HCT116 (cell line): ENCODE results near the gene STEAP1. TPM values are rescaled to one million over a fixed set of nuclear protein-coding genes. Genes with fewer than 3 reads are reported as not detected.

Experiments used
- ATAC-seq: fragments of 200-7000 bp; cut with Tn5 transposase; 2 replicates; pipeline ENCODE4 v1.9.1; 2020; ENCODE audit warnings: mild to moderate bottlenecking, moderate library complexity
- BruUV-seq: library from RNA; stranded (reverse); fragments of 400-500 nt; replicated peaks from 2 replicates; lab custom pipeline; 2021; lab: Mats Ljungman, UMichigan
- CTCF ChIA-PET: fragments of 300-600 bp; sonication (Branson Sonifier 250); formaldehyde crosslinking; loops from one replicate; lab custom pipeline; 2021; ENCODE audit warnings: antibody characterized with exemption; lab: Charles Lee
- POLR2A ChIA-PET: fragments of 300-600, 350-600 bp; sonication (Branson Sonifier 250); formaldehyde crosslinking; loops from one replicate; lab custom pipeline; 2021; ENCODE audit warnings: antibody characterized with exemption; lab: Charles Lee
- RAD21 ChIA-PET, 2 experiments: fragments of 300-600 bp; sonication (Branson Sonifier 250); formaldehyde crosslinking; loops; one replicate each; lab custom pipeline; 2023; ENCODE audit warnings: low total read pairs in 2 of 2; ENCODE audit not compliant: uncharacterized antibody in 2 of 2, unreplicated experiment in 2 of 2, low non-redundant PET in 1 of 2; lab: Charles Lee
- DNase-seq: peaks from one replicate; pipeline ENCODE4 v3.0.0-alpha.2; 2010; ENCODE audit warnings: low read depth, low spot score
- H2AFZ ChIP-seq: fragments of 200-600 bp; shearing (Covaris generic), sonication (generic); 2 replicates; pipeline ENCODE4 v1.6.1; 2017; ENCODE audit warnings: low read depth, mixed run types, mixed read lengths, antibody characterized with exemption, low read length; ENCODE audit not compliant: poor library complexity, severe bottlenecking
- H3K27ac ChIP-seq: 2 replicates; pipeline ENCODE4 v1.5.1; 2012; ENCODE audit warnings: low read depth, low read length
- H3K27me3 ChIP-seq: fragments of 200-600 bp; sonication (generic); 2 replicates; pipeline ENCODE4 v1.6.1; 2016; ENCODE audit warnings: mixed run types, low read length, mixed read lengths; ENCODE audit not compliant: insufficient read depth
- H3K36me3 ChIP-seq, 2 experiments: fragments of 200-500 bp in 1 of 2; fragments of 200-600 bp in 1 of 2; sonication (Bioruptor generic) in 1 of 2; sonication (generic) in 1 of 2; 2 replicates each; pipeline versions ENCODE4 v1.5.1 to v1.6.1; 2014 to 2016; ENCODE audit warnings: low read length in 2 of 2, inconsistent platforms in 1 of 2, mixed read lengths in 1 of 2, mixed run types in 1 of 2; ENCODE audit not compliant: insufficient read depth in 2 of 2, control insufficient read depth in 1 of 2
- H3K4me1 ChIP-seq, 2 experiments: fragments of 200-600 bp in 1 of 2; sonication (generic) in 1 of 2; 2 replicates each; pipeline versions ENCODE4 v1.5.1 to v1.6.1; 2012 to 2017; ENCODE audit warnings: low read length in 2 of 2, inconsistent platforms in 1 of 2, mild to moderate bottlenecking in 1 of 2, mixed read lengths in 1 of 2, mixed run types in 1 of 2, moderate library complexity in 1 of 2; ENCODE audit not compliant: insufficient read depth in 2 of 2, control insufficient read depth in 1 of 2
- H3K4me2 ChIP-seq: fragments of 200-600 bp; sonication (generic); 2 replicates; pipeline ENCODE4 v1.6.1; 2017; ENCODE audit warnings: mixed run types, low read length, mixed read lengths
- H3K4me3 ChIP-seq, 2 experiments: fragments of 200-600 bp in 1 of 2; sonication (generic) in 1 of 2; replicated peaks in 1 of 2; 2 replicates each; pipeline ENCODE4 v1.5.1; 2011 to 2016; ENCODE audit warnings: low read length in 2 of 2, control low read depth in 1 of 2, low read depth in 1 of 2, mild to moderate bottlenecking in 1 of 2, mixed read lengths in 1 of 2, mixed run types in 1 of 2
- H3K79me2 ChIP-seq: fragments of 200-600 bp; sonication (generic); 2 replicates; pipeline ENCODE4 v1.6.1; 2017; ENCODE audit warnings: mild to moderate bottlenecking, mixed run types, low read length, moderate library complexity, mixed read lengths; ENCODE audit not compliant: insufficient read depth
- H3K9ac ChIP-seq: fragments of 200-600 bp; sonication (generic); 2 replicates; pipeline ENCODE4 v1.6.1; 2016; ENCODE audit warnings: low read length, mixed read lengths
- H3K9me2 ChIP-seq: fragments of 200-600 bp; sonication (generic), shearing (Covaris generic); 2 replicates; pipeline ENCODE4 v1.6.1; 2017; ENCODE audit warnings: mixed run types, mild to moderate bottlenecking, moderate library complexity; ENCODE audit not compliant: insufficient read depth
- H3K9me3 ChIP-seq, 2 experiments: fragments of 200-500 bp in 1 of 2; fragments of 200-600 bp in 1 of 2; sonication (Bioruptor generic) in 1 of 2; sonication (generic) in 1 of 2; 2 replicates each; pipeline ENCODE4 v1.6.1; 2014 to 2017; ENCODE audit warnings: low read length in 2 of 2, mixed read lengths in 2 of 2, inconsistent platforms in 1 of 2, low read depth in 1 of 2, mild to moderate bottlenecking in 1 of 2, mixed run types in 1 of 2, moderate library complexity in 1 of 2; ENCODE audit not compliant: control insufficient read depth in 1 of 2, insufficient read depth in 1 of 2
- H4K20me1 ChIP-seq: fragments of 200-600 bp; sonication (generic), shearing (Covaris generic); 2 replicates; pipeline ENCODE4 v1.6.1; 2017; ENCODE audit warnings: mixed run types, mild to moderate bottlenecking, moderate library complexity; ENCODE audit not compliant: insufficient read depth
- CBX3 ChIP-seq: IDR thresholded peaks from 2 replicates; pipeline ENCODE4 v1.6.1; 2012; ENCODE audit warnings: low read depth
- EGR1 ChIP-seq: IDR thresholded peaks from 2 replicates; pipeline ENCODE4 v1.6.1; 2012; ENCODE audit warnings: low read depth
- EZH2phosphoT487 ChIP-seq: fragments of 200-600 bp; IDR thresholded peaks from 2 replicates; pipeline ENCODE4 v1.6.1; 2018; ENCODE audit warnings: antibody characterized with exemption, borderline replicate concordance
- FOSL1 ChIP-seq: IDR thresholded peaks from 2 replicates; pipeline ENCODE4 v1.6.1; 2012; ENCODE audit warnings: low read depth
- JUND ChIP-seq: IDR thresholded peaks from 2 replicates; pipeline ENCODE4 v1.6.1; 2012
- REST ChIP-seq: IDR thresholded peaks from 2 replicates; pipeline ENCODE4 v1.6.1; 2012; ENCODE audit warnings: low read depth
- SP1 ChIP-seq: IDR thresholded peaks from 2 replicates; pipeline ENCODE4 v1.6.1; 2012; ENCODE audit warnings: low read depth
- TCF7L2 ChIP-seq: IDR thresholded peaks from 2 replicates; pipeline ENCODE4 v1.7.0; 2011; ENCODE audit warnings: borderline replicate concordance, inconsistent platforms; ENCODE audit not compliant: insufficient read depth, insufficient read length; ENCODE audit errors: extremely low read depth
- ZFX ChIP-seq: fragments of 450-650 bp; IDR thresholded peaks from 2 replicates; pipeline ENCODE4 v1.6.1; 2017
- intact Hi-C: fragments of 100-400 bp; cut with micrococcal nuclease; formaldehyde crosslinking; loops from 2 replicates; pipeline ENCODE4 v1.10.0; 2022
- total RNA-seq: library from RNA; stranded (reverse); gene quantifications from one replicate; pipeline ENCODE4 v1.2.1, GENCODE V29; 2021; ENCODE audit not compliant: unreplicated experiment
- TF ChIP-seq, protein P1 (sequence below): IDR thresholded peaks from 2 replicates; pipeline ENCODE4 v1.6.1; 2012
- TF ChIP-seq, protein P2 (sequence below): IDR thresholded peaks from 2 replicates; pipeline ENCODE4 v1.6.1; 2011; ENCODE audit warnings: mild to moderate bottlenecking, low read length, moderate library complexity; ENCODE audit not compliant: insufficient replicate concordance; ENCODE audit errors: extremely low read depth
- TF ChIP-seq, protein P3 (sequence below): IDR thresholded peaks from 2 replicates; pipeline ENCODE4 v1.6.1; 2012

The STEAP1 gene
- total RNA-seq, 1 experiment from 2014 or later: 18.8 TPM

DNA sequence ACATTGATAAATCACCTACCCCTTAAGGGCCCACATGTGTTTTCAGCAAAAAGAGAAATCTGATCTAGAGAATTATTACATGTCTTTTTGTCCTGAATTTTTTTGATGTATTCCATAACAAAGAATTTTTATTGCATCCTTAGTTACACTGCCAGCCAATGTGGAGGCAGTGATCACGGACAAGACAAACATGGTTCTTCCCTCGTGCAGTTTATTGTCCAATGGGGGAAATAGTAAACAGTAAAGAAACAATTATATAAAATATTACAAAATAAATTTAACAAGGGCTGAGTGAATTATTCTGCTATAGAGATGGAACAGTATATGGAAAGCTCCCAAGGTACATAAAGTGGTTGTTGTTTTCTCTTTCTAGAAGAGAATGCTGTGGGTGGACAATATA, 59.3 kb downstream of the STEAP1 start:
- Histone ChIP-seq H3K79me2 (peaks cover 8% of the 10 kb centered on the region; the same call in 1 of the 2 replicates), H3K4me1 (peaks cover 9 to 22% of the 10 kb centered on the region in 2 experiments), H3K27ac (no peak overlapping the region), H3K4me3 (no peak overlapping the region), H2AFZ (no peak overlapping the region), H3K9ac (no peak overlapping the region), H3K9me3 (no peaks in the 10 kb centered on the region), H3K9me2 (no peaks in the 10 kb centered on the region), H3K4me2 (peak overlapping the region; percentile 97; the same call in 1 of the 2 replicates), H4K20me1 (no peaks in the 10 kb centered on the region), H3K27me3 (no peaks in the 10 kb centered on the region), H3K36me3 (no peaks in the 10 kb centered on the region)
- TF ChIP-seq, protein P1, sequence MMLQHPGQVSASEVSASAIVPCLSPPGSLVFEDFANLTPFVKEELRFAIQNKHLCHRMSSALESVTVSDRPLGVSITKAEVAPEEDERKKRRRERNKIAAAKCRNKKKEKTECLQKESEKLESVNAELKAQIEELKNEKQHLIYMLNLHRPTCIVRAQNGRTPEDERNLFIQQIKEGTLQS: no peak
- no peak for TF ChIP-seq EGR1
- no peak for TF ChIP-seq SP1
- no peak for TF ChIP-seq JUND
- no peak for TF ChIP-seq CBX3
- no peak for TF ChIP-seq EZH2phosphoT487
- TF ChIP-seq, protein P2, sequence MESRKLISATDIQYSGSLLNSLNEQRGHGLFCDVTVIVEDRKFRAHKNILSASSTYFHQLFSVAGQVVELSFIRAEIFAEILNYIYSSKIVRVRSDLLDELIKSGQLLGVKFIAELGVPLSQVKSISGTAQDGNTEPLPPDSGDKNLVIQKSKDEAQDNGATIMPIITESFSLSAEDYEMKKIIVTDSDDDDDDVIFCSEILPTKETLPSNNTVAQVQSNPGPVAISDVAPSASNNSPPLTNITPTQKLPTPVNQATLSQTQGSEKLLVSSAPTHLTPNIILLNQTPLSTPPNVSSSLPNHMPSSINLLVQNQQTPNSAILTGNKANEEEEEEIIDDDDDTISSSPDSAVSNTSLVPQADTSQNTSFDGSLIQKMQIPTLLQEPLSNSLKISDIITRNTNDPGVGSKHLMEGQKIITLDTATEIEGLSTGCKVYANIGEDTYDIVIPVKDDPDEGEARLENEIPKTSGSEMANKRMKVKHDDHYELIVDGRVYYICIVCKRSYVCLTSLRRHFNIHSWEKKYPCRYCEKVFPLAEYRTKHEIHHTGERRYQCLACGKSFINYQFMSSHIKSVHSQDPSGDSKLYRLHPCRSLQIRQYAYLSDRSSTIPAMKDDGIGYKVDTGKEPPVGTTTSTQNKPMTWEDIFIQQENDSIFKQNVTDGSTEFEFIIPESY: no peak
- TF ChIP-seq, protein P3, sequence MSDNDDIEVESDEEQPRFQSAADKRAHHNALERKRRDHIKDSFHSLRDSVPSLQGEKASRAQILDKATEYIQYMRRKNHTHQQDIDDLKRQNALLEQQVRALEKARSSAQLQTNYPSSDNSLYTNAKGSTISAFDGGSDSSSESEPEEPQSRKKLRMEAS: no peak
- no peak for TF ChIP-seq REST
- TF ChIP-seq ZFX: no peak
- no peak for TF ChIP-seq FOSL1
- no peak for TF ChIP-seq TCF7L2
- CTCF ChIA-PET: no interaction called here
- POLR2A ChIA-PET: no interaction called here
- RAD21 ChIA-PET: no interaction called here
- ATAC-seq (no peak), DNase-seq (no peak)
- no TSS peak for BruUV-seq
- intact Hi-C loops: loop anchor here (5.0 kb wide), 1 partner anchor 56 kb away; no protein-coding TSS in a partner anchor

Other genes starting within 250 kb of the STEAP1 start
- gene STEAP2, start 57.3 kb downstream of the STEAP1 start, total RNA-seq: 13.4 TPM
- 4.1 TPM for gene CFAP69, start 90.7 kb downstream of the STEAP1 start, total RNA-seq
- gene FAM237B, start 166.8 kb downstream of the STEAP1 start, total RNA-seq: not detected
- gene GTPBP10, start 192.2 kb downstream of the STEAP1 start, total RNA-seq: 36.7 TPM
- 30.6 TPM for gene CLDN12, start 249.0 kb downstream of the STEAP1 start, total RNA-seq